Lung (tissue), 16 donors: ENCODE measurements around the gene CCL1. TPM values are rescaled to one million over a fixed set of nuclear protein-coding genes. Genes with fewer than 3 reads are reported as not detected.

Experiments
- ATAC-seq: fragments of 200-7000 bp; cut with Tn5 transposase; one replicate; pipeline ENCODE4 v1.9.1; 2020; ENCODE audit warnings: moderate number of reproducible peaks; ENCODE audit not compliant: insufficient read depth, low FRiP score
- DNase-seq, 3 donors: peaks; one replicate each; pipeline ENCODE4 v3.0.0-alpha.2; 2013 to 2017
- H3K27ac ChIP-seq, 2 donors: one replicate each; pipeline ENCODE4 v1.5.1; 2013; ENCODE audit warnings: mild to moderate bottlenecking in 2 of 2, moderate library complexity in 2 of 2, control low read depth in 1 of 2, inconsistent platforms in 1 of 2, low read depth in 1 of 2, low read length in 1 of 2
- H3K27me3 ChIP-seq, 3 donors: one replicate each; pipeline ENCODE4 v1.5.1; 2013; ENCODE audit warnings: low read length in 2 of 3; ENCODE audit not compliant: control insufficient read depth in 3 of 3, insufficient read depth in 3 of 3
- H3K36me3 ChIP-seq, 4 donors: one replicate each; pipeline ENCODE4 v1.5.1; 2013; ENCODE audit warnings: low read length in 4 of 4, mild to moderate bottlenecking in 1 of 4, moderate library complexity in 1 of 4; ENCODE audit not compliant: control insufficient read depth in 4 of 4, insufficient read depth in 4 of 4
- H3K4me1 ChIP-seq, 5 donors: one replicate each; pipeline ENCODE4 v1.5.1; 2013; ENCODE audit warnings: low read length in 5 of 5, mild to moderate bottlenecking in 2 of 5, moderate library complexity in 1 of 5; ENCODE audit not compliant: control insufficient read depth in 5 of 5, insufficient read depth in 5 of 5
- H3K4me3 ChIP-seq: one replicate; pipeline ENCODE4 v1.5.1; 2013; ENCODE audit warnings: mild to moderate bottlenecking, control low read depth, moderate library complexity
- H3K9ac ChIP-seq, 2 donors: one replicate each; pipeline ENCODE4 v1.5.1; 2013; ENCODE audit warnings: low read length in 2 of 2, control low read depth in 1 of 2; ENCODE audit not compliant: insufficient read depth in 1 of 2
- H3K9me3 ChIP-seq, 4 donors: one replicate each; pipeline ENCODE4 v1.5.1; 2013; ENCODE audit warnings: low read length in 3 of 4, mild to moderate bottlenecking in 1 of 4, moderate library complexity in 1 of 4; ENCODE audit not compliant: control insufficient read depth in 4 of 4, insufficient read depth in 3 of 4
- CTCF ChIP-seq: IDR thresholded peaks from 2 replicates; pipeline ENCODE4 v1.5.1; 2012; ENCODE audit warnings: mild to moderate bottlenecking; ENCODE audit errors: control extremely low read depth, extremely low read depth
- WGBS, 2 donors: extraction: QIAGEN DNeasy Blood & Tissue Kit; methylation state at CpG; one replicate each; pipeline ENCODE4 v1.1.7; 2013; 5-methylcytosine and 5-hydroxymethylcytosine counted together
- long read RNA-seq, 5 donors: transcript quantifications; one replicate each; lab custom pipeline, GENCODE V29; 2026
- polyA plus RNA-seq, 2 donors: library from polyadenylated mRNA; stranded (reverse); fragments of 200-250 nt; gene quantifications; one replicate each; pipeline ENCODE4 v1.2.1, GENCODE V29; 2013
- total RNA-seq, 2 donors: library from RNA; depleted of rRNA in 1 of 2; stranded (reverse); fragments of >200 nt in 1 of 2; gene quantifications; one replicate each; pipeline ENCODE4 v1.2.1, GENCODE V29; 2014 to 2021
- donor health status: control.
- donor health status: control.
- donor health status: Bipolar disorder and iron deficiency.
- donor health status: healthy.
- donor health status: DM: yes; HTN: yes; CAD: no.

Gene CCL1
- total RNA-seq, result not detected
- under 1 TPM in 1 of 2 donors, not detected in 1; 0.44 TPM for polyA plus RNA-seq
- long read RNA-seq, donor 1, result 0 reads
- long read RNA-seq, donor 2, result 0 reads
- long read RNA-seq, donor 3, result 0 reads
- long read RNA-seq, donor 4, result 0 reads
- long read RNA-seq, donor 5, result 0 reads

- H3K27me3 ChIP-seq, result peaks cover 0 to 4% (median 0%) of the 10 kb centered on the region in 3 donors
- H3K9ac ChIP-seq, result no peak within 1 kb of the TSS
- no peak within 1 kb of the TSS for H3K27ac ChIP-seq
- ATAC-seq (no peak), DNase-seq (no peak)
- H3K4me1 ChIP-seq, result peaks cover 0 to 12% (median 0%) of the 10 kb centered on the region in 5 donors
- no peaks in the 10 kb centered on the region for H3K9me3 ChIP-seq
- no peak for TF ChIP-seq CTCF
- no peaks in the 10 kb centered on the region for H3K36me3 ChIP-seq
- WGBS, 2 donors, result 33 to 35% methylated on average over 5 of the region's 5 CpGs
- H3K4me3 ChIP-seq, result no peak within 1 kb of the TSS
Observed at GRCh38 chr17:34363183-34363661, at the start of gene CCL1. Gene CCL1 (minus strand): TSS chr17:34363233. CDS start chr17:34363161, 72 bp downstream.

- Histone ChIP-seq H3K36me3 (no peaks in the 10 kb centered on the region), H3K27me3 (peaks cover 0 to 47% (median 27%) of the 10 kb centered on the region in 3 donors), H3K4me3 (no peak overlapping the region), H3K9ac (no peak overlapping the region), H3K9me3 (peaks cover 0 to 5% (median 0%) of the 10 kb centered on the region in 4 donors), H3K27ac (no peak overlapping the region), H3K4me1 (no peaks in the 10 kb centered on the region)
- no peak for DNase-seq
- WGBS, 2 donors, result 22 to 38% methylated on average over 7 of the region's 7 CpGs
- no peak for ATAC-seq
- no peak for TF ChIP-seq CTCF
Observed at GRCh38 chr17:34412534-34412933, 49.5 kb upstream of the CCL1 start.

- no peak for TF ChIP-seq CTCF
- WGBS, 2 donors, result 65 to 73% methylated on average over 5 of the region's 5 CpGs
- no peak overlapping the region for H3K4me3 ChIP-seq
- no peak for DNase-seq
- no peak overlapping the region for H3K27ac ChIP-seq
- peaks cover 0 to 49% (median 27%) of the 10 kb centered on the region in 3 donors for H3K27me3 ChIP-seq
- H3K36me3 ChIP-seq, result no peaks in the 10 kb centered on the region
- H3K4me1 ChIP-seq, result no peaks in the 10 kb centered on the region
- H3K9ac ChIP-seq, result no peak overlapping the region
- ATAC-seq, result no peak
- peaks cover 0 to 5% (median 0%) of the 10 kb centered on the region in 4 donors for H3K9me3 ChIP-seq
Observed at GRCh38 chr17:34411646-34412421, 48.8 kb upstream of the CCL1 start.
